GM13977 (cell line): ENCODE data around the gene FUT8.

Experiments
- DNase-seq: peaks from one replicate; pipeline ENCODE4 v3.0.0; 2012; ENCODE audit warnings: low spot score
- CTCF ChIP-seq: IDR thresholded peaks from 2 replicates; pipeline ENCODE4 v1.5.1; 2012; ENCODE audit warnings: mild to moderate bottlenecking, control low read depth; ENCODE audit not compliant: insufficient read depth; ENCODE audit errors: extremely low read depth, missing control alignments
- in situ Hi-C: fragments of 300-500 bp; cut with MboI; formaldehyde crosslinking; loops from one replicate; pipeline ENCODE4 v1.12.0; 2022; ENCODE audit warnings: low sequenced_read_pairs, low pct_unique_long_range_greater_than_20kb, mixed read lengths, inconsistent platforms; ENCODE audit not compliant: unreplicated experiment

FUT8 gene

GRCh38 chr14:65718629-65719028 is 306.1 kb downstream of the FUT8 start:
- DNase-seq, result no peak
- in situ Hi-C loops, result no loop called here
- TF ChIP-seq CTCF, result no peak

- TF ChIP-seq CTCF, result no peak
- in situ Hi-C loops, result no loop called here
- no peak for DNase-seq
Measured at GRCh38 chr14:65720171-65720570, 307.6 kb downstream of the FUT8 start.

- TF ChIP-seq CTCF, result no peak
- no peak for DNase-seq
- in situ Hi-C loops, result no loop called here
Measured at GRCh38 chr14:65720743-65721142, 308.2 kb downstream of the FUT8 start.

GRCh38 chr14:65723348-65723747 is 310.8 kb downstream of the FUT8 start:
- no peak for TF ChIP-seq CTCF
- in situ Hi-C loops, result no loop called here
- no peak for DNase-seq

GRCh38 chr14:65728604-65729003 is 316.1 kb downstream of the FUT8 start:
- DNase-seq, result no peak
- no peak for TF ChIP-seq CTCF
- in situ Hi-C loops, result no loop called here

- in situ Hi-C loops, result no loop called here
Measured at GRCh38 chr14:65729566-65729965, 317.0 kb downstream of the FUT8 start.

More at GRCh38 chr14:65729566-65729965, 317.0 kb downstream of the FUT8 start:
- DNase-seq, result no peak
- no peak for TF ChIP-seq CTCF
